ENCODE measurements around the gene RDH5. TPM values are rescaled to one million over a fixed set of nuclear protein-coding genes. Genes with fewer than 3 reads are reported as not detected.

The RDH5 gene
- total RNA-seq, 1 donor from 2014 or later: 4.4 TPM

GRCh38 chr12:55679691-55680090 lies 40.5 kb upstream of the RDH5 start:
- Mint-ChIP-seq H3K27ac (ENCODE audit: unreplicated experiment) (no peak overlapping the region), H3K4me3 (ENCODE audit: unreplicated experiment) (no peak overlapping the region)
- TF ChIP-seq, protein P1, sequence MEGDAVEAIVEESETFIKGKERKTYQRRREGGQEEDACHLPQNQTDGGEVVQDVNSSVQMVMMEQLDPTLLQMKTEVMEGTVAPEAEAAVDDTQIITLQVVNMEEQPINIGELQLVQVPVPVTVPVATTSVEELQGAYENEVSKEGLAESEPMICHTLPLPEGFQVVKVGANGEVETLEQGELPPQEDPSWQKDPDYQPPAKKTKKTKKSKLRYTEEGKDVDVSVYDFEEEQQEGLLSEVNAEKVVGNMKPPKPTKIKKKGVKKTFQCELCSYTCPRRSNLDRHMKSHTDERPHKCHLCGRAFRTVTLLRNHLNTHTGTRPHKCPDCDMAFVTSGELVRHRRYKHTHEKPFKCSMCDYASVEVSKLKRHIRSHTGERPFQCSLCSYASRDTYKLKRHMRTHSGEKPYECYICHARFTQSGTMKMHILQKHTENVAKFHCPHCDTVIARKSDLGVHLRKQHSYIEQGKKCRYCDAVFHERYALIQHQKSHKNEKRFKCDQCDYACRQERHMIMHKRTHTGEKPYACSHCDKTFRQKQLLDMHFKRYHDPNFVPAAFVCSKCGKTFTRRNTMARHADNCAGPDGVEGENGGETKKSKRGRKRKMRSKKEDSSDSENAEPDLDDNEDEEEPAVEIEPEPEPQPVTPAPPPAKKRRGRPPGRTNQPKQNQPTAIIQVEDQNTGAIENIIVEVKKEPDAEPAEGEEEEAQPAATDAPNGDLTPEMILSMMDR (IDR thresholded peaks at IDR 0.05; ENCODE audit: unreplicated experiment): no peak

DNA sequence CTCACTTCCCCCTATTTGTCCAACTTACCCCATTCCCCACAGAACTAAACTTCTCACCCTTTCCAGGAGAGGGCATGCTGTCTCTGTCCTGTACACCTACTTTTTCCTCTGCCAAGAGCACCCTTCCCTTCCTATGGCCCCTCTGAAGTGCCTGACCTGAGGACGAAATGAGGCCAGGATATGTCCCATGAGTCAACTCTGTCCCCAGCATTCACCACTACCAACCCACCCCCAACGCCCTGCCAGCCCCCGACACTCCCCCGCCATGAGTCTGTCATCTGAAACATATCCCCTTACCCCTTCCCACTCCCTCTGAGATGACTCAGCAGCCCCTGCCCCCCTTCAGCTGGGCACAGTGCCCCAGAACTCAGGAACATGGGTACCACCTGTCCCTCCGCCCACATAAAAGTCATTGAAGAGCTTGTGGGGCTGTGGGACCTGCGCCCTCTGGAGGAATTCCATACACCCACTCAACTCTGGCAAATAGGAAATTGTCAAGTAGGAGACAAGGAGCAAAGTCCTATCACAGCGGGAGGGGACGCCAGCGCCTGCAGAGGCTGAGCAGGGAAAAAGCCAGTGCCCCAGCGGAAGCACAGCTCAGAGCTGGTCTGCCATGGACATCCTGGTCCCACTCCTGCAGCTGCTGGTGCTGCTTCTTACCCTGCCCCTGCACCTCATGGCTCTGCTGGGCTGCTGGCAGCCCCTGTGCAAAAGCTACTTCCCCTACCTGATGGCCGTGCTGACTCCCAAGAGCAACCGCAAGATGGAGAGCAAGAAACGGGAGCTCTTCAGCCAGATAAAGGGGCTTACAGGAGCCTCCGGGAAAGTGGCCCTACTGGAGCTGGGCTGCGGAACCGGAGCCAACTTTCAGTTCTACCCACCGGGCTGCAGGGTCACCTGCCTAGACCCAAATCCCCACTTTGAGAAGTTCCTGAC lies 38.8 kb upstream of the RDH5 start:
- H3K36me3 Mint-ChIP-seq (ENCODE audit: low read depth, unreplicated experiment): no peaks in the 10 kb centered on the region
- H3K27ac Mint-ChIP-seq (ENCODE audit: unreplicated experiment): no peak overlapping the region
- H3K4me1 Mint-ChIP-seq (ENCODE audit: unreplicated experiment): peaks cover 7% of the 10 kb centered on the region
- TF ChIP-seq, protein P1 (IDR thresholded peaks at IDR 0.05; ENCODE audit: unreplicated experiment): no peak
- no peaks in the 10 kb centered on the region for H3K9me3 Mint-ChIP-seq (ENCODE audit: unreplicated experiment)
- H3K4me3 Mint-ChIP-seq (ENCODE audit: unreplicated experiment): no peak overlapping the region
- DNase-seq (ENCODE audit: low spot score): peak; percentile 38
- peaks cover 10% of the 10 kb centered on the region for H3K27me3 Mint-ChIP-seq (ENCODE audit: unreplicated experiment)

More at GRCh38 chr12:55679691-55680090, 40.5 kb upstream of the RDH5 start:
- Mint-ChIP-seq H3K4me1 (ENCODE audit: unreplicated experiment) (peaks cover 7% of the 10 kb centered on the region), H3K9me3 (ENCODE audit: unreplicated experiment) (no peaks in the 10 kb centered on the region), H3K27me3 (ENCODE audit: unreplicated experiment) (peaks cover 5% of the 10 kb centered on the region), H3K36me3 (ENCODE audit: low read depth, unreplicated experiment) (no peaks in the 10 kb centered on the region)
- DNase-seq (ENCODE audit: low spot score): no peak

DNA sequence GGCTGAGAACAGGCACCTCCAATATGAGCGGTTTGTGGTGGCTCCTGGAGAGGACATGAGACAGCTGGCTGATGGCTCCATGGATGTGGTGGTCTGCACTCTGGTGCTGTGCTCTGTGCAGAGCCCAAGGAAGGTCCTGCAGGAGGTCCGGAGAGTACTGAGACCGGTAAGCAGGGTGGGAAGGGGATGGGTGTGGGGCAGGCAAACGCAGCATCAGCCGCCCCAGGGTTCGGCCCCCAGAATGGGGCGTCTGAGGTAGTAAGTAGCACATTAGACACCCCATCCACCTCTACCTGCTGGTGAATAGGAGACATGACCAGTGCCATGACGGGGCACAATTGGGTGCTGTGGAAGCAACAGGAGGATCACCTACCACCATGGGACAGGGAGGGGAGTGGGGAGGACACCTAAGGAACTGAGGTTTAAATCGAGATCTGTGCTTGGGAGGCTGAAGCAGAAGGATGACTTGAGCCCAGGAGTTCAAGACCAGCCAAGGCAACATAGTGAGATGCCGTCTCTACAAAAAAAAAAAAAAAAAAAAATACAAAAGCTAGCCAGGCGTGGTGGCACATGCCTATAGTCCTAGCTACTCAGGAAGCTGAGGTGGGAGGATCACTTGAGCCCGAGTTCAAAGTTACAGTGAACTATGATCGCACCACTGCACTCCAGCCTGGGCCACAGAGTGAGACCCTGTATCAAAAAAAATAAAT lies 38.0 kb upstream of the RDH5 start:
- TF ChIP-seq, protein P1 (IDR thresholded peaks at IDR 0.05; ENCODE audit: unreplicated experiment): no peak
- Mint-ChIP-seq H3K27me3 (ENCODE audit: unreplicated experiment) (peaks cover 13% of the 10 kb centered on the region), H3K27ac (ENCODE audit: unreplicated experiment) (no peak overlapping the region), H3K4me1 (ENCODE audit: unreplicated experiment) (peaks cover 7% of the 10 kb centered on the region), H3K4me3 (ENCODE audit: unreplicated experiment) (no peak overlapping the region), H3K9me3 (ENCODE audit: unreplicated experiment) (no peaks in the 10 kb centered on the region), H3K36me3 (ENCODE audit: low read depth, unreplicated experiment) (no peaks in the 10 kb centered on the region)
- no peak for DNase-seq (ENCODE audit: low spot score)

DNA sequence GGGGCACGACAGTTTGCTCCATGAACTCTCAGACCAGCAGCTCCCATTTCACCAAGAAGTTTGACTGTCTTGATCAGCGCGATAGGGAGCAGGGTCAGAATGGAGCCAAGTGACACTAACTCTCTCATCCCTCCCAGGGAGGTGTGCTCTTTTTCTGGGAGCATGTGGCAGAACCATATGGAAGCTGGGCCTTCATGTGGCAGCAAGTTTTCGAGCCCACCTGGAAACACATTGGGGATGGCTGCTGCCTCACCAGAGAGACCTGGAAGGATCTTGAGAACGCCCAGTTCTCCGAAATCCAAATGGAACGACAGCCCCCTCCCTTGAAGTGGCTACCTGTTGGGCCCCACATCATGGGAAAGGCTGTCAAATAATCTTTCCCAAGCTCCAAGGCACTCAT lies 36.5 kb upstream of the RDH5 start:
- no peak for DNase-seq (ENCODE audit: low spot score)
- Mint-ChIP-seq H3K9me3 (ENCODE audit: unreplicated experiment) (no peaks in the 10 kb centered on the region), H3K27ac (ENCODE audit: unreplicated experiment) (no peak overlapping the region), H3K27me3 (ENCODE audit: unreplicated experiment) (peaks cover 13% of the 10 kb centered on the region), H3K4me3 (ENCODE audit: unreplicated experiment) (no peak overlapping the region), H3K4me1 (ENCODE audit: unreplicated experiment) (peaks cover 7% of the 10 kb centered on the region), H3K36me3 (ENCODE audit: low read depth, unreplicated experiment) (no peaks in the 10 kb centered on the region)
- TF ChIP-seq, protein P1 (IDR thresholded peaks at IDR 0.05; ENCODE audit: unreplicated experiment): no peak
